ENCODE data around the gene RASSF4.

DNA sequence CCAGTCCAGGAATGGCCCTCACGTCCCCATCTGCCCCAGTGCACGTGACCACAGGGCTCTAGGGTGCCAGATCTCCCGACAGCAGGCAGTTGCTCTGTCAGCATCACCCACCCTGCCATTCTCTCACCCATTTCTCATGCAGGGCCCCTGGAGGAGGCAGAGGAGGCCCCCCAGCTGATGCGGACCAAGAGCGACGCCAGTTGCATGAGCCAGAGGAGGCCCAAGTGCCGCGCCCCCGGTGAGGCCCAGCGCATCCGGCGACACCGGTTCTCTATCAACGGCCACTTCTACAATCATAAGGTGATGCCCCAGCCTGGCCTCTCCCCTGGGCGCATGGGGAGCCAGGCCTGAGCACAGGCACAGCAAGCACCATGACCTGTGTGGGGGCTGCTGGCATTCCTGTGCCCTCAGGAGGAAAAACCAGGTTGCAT, 25.1 kb downstream of the RASSF4 start:
- TF ChIP-seq POLR2A (IDR thresholded peaks at IDR 0.05) = no peak
- TF ChIP-seq, protein P1, sequence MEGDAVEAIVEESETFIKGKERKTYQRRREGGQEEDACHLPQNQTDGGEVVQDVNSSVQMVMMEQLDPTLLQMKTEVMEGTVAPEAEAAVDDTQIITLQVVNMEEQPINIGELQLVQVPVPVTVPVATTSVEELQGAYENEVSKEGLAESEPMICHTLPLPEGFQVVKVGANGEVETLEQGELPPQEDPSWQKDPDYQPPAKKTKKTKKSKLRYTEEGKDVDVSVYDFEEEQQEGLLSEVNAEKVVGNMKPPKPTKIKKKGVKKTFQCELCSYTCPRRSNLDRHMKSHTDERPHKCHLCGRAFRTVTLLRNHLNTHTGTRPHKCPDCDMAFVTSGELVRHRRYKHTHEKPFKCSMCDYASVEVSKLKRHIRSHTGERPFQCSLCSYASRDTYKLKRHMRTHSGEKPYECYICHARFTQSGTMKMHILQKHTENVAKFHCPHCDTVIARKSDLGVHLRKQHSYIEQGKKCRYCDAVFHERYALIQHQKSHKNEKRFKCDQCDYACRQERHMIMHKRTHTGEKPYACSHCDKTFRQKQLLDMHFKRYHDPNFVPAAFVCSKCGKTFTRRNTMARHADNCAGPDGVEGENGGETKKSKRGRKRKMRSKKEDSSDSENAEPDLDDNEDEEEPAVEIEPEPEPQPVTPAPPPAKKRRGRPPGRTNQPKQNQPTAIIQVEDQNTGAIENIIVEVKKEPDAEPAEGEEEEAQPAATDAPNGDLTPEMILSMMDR (IDR thresholded peaks at IDR 0.05) = no peak
